IPS-NIHi11 (cell line): Measurements from ENCODE around the gene CFL2.
"Not testable (repeated sequence)": the region's sequence is repeated elsewhere in the genome, so short reads cannot be mapped to it uniquely, and the experiment has no call there.

Source experiments
- DNase-seq: peaks from one replicate; pipeline ENCODE4 v3.0.0; 2012; ENCODE audit warnings: mixed read lengths, low spot score

CFL2 gene

DNA sequence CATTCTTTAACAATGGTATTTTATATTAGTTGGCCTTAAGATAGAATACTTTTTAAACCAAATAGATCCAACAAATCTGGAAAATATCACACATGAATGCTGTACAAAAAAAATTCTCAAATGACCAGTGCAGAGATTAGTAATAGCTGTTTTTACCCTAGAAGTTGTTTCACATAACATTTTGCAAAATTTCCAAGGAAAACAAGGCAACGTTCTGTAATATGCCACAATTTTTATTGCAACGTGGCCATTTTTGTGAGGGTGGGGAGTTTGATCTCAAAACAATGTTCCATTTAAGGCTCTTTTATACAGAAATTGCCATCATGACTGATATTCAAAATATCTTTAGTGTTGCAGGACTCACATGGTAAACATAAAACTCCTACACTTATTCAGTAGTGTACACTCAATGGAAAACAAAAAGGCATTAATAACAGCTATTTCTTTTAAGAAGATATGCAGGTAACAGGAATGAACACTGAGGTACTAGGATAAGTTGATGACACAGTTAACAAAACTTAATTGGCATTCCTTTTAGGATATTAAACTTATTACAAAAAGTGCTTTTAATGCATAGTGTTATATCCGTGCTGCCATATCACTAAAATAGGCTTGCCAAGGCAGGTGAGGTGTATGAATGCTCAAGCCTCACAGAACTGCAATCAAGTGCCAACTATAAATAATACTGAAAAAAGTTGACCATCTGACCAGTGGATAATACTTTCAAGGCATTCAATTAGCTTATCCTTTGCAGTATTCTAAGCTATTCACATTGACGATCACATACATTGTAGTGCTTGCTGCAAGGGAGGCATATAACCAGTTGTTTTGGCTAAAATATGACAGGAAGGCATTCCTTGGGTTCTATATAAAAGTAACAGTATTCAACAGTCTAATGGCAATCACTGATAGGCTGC lies 2.3 kb downstream of the CFL2 start:
- no peak for DNase-seq

DNA sequence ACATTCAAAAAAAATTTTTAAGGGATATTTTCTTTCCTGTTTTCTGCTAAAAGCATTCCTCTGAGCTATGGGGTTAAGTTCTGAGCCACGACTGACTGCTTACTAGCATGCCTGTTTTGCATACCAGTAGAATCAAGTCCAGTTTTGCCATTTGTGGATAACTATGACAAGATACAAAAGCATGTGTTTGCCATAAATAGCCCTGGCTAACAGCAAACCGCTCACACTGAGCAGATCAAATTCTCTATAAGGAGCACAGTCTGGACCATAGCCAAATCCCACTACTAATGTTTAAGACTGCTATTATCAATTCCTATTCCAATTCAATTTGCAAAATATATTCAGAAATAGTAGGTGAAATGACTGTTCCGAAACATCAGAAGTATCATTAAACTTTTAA lies 3.2 kb downstream of the CFL2 start:
- no peak for DNase-seq

DNA sequence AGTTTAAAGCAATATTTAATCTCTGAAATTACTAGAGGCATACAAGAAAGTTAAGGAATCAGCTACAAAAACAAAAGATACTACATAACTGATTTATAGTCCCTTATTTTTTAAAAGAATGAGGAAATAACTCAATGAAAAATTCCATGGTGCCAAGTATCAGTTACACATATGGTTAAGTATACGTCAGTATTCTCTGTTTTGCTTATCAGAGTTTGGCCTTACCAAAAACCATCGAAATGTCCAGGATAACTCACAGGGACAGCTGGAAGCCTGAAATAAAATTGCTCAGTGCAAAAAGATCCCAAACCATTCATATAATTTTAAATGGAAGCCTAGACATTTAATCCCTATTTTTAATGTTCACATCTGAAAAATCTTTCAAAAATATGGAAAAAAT lies 3.6 kb downstream of the CFL2 start:
- no peak for DNase-seq

DNA sequence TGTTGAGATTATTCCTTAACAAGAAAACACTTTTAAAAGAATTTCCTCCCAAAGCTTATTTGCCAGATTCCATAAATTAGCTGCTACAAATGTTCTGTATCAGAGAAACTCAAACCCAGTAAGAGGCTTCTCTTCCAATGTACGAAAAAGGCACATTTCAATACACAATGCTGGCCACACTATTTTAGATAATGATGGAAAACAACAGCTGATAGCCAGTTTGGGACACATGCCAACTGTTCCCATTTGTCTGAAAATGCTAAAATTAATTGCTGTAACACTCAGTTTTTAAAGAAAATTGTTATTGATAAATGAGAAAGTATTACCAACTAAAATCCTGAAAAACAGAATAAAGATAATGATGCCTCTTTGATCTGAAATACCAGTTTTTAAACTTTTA lies 4.4 kb downstream of the CFL2 start:
- DNase-seq: no peak

- no peak for DNase-seq
Observed at GRCh38 chr14:34707722-34708121, 6.7 kb downstream of the CFL2 start.

DNA sequence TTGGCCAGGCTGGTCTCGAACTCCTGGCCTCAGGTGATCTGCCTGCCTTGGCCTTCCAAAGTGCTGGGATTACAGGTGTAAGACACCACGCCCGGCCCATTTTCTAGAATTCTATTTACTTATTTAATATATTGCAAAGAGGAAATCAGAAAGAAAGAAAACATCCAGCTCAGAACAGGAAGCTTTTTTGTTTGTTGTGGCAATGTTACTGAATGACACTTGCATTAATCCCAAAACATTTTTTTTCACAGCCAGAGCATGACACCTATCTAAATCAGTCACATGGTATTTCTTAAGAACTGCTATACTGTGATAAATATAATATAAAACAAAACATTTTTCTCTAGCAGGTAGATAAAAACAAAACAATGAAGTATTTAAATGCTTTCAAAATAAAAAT lies 12.6 kb downstream of the CFL2 start:
- no peak for DNase-seq

GRCh38 chr14:34700622-34701130 lies 13.7 kb downstream of the CFL2 start:
- DNase-seq: no peak

DNA sequence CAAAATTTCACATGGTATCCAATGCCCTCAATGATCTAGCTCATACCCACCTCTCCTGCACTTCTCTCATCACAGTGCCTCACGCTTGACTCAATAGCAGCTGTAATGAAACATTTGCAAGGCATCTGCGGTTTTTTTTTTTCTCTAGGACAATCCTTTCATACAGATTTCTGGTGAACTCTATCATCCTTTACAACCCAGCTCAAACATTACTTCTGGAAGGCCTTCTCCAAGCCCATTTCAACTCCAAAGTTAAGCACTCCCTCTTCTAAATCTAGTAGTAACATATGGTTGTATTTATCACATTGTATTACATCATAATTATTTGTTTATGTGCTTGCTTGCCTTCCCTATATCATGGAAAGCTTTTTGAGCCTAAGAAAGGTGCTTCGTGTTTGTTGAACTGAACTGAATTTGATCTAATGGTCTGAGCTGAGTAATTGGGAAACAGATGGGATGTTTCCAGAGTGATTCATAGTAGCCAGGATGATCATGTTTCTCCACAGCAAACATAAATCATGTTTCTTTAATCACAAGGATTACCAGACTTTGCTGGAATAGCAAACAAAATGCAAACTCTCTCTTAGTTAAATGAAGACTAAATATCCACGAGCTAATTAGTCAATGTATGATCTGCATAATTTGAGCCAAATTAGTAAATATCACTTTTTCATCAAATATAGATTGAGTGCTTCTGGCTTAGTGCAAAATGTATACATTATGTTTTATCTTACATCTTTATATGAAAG lies 14.3 kb downstream of the CFL2 start:
- no peak for DNase-seq

- not testable (repeated sequence) for DNase-seq
Observed at GRCh38 chr14:34694216-34694615, 20.2 kb downstream of the CFL2 start.

- DNase-seq: peak; percentile 70
Observed at GRCh38 chr14:34693228-34693939, 21.0 kb downstream of the CFL2 start.

DNA sequence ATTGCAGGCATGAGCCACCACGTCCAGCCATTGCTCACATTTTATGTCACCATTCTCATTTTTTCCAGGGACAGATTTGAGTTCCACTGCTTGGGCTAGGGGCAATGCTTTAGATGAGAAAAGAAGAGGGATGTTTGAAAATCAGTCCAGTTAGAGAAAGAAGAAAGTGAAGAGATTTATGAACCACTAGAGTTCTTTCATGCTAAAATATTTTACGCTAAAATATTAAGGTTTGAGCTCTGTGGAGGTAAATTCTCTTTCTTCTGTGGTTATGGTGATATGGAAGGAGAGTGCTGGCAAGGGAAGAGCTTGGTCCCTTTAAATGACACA lies 21.5 kb downstream of the CFL2 start:
- DNase-seq: no peak

- no peak for DNase-seq
Observed at GRCh38 chr14:34692348-34692747, 22.0 kb downstream of the CFL2 start.

GRCh38 chr14:34691206-34691605 lies 23.2 kb downstream of the CFL2 start:
- DNase-seq: no peak

- DNase-seq: no peak
Observed at GRCh38 chr14:34688470-34689206, 25.8 kb downstream of the CFL2 start.

- DNase-seq: no peak
Observed at GRCh38 chr14:34685819-34686428, 28.5 kb downstream of the CFL2 start.

DNA sequence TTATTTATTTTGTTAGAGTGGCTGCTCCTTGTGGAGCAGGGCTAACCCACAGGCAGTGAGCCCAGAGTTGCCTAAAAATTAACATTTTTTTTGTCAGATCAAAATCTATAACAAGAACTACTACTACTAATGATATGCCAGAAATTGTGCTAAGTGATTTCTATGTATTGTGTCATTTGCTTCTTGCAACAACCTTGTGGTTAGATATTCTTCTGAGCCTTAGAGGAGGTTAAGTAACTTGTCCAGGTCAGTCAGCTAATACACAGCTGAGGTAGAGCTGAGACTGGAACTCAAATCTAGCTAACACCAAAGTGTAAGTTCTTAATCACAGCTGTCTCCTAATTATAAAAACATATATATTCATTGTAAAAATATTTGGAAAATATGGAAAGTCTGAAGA lies 29.8 kb downstream of the CFL2 start:
- DNase-seq: no peak

DNA sequence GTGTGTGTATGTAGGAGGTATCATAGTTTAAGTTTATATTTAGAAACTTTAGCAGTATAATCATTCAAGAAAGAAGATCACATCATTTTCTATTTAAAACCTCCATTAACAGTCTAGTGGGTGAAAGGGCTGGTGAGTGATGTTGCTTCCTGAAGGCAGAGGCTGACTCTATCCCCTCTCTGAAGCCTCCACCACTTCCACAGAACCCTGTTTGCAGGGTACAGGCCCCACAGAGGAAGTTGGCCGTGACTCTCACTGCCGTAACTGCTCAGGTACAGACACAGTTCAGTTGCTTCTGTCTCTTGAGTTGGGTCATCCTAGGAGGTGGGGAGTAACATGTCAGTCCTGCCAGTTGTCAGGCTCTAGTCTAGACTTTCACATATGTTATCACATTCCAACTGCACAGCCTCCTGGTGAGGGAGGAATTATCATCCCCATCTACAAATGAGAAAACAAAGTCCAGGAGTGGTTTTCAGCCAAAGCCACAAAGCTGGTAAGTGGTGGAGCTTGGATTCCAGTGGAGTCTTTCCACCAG lies 31.5 kb downstream of the CFL2 start:
- DNase-seq: no peak

GRCh38 chr14:34680806-34681479 lies 33.5 kb downstream of the CFL2 start:
- no peak for DNase-seq

- no peak for DNase-seq
Observed at GRCh38 chr14:34678735-34679134, 35.7 kb downstream of the CFL2 start.

DNA sequence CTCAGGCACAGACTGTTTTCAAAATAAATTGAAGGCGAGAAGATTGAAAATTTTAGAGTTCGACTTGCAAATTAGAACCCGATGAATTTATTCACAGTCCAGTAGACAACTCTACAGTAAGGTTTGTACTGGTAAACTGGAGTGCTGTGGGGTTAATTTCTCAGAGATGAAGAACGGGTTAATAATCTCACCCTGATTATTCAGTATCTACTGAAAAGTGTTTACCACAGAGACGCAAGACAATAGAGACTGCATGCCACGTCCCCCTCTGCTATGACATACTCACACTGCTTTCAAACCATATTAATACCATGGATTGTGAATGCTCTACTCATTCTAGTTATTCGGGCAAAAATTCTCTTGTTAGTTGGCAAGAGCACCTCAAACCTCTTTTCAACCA lies 36.1 kb downstream of the CFL2 start:
- no peak for DNase-seq
